Esophagus squamous epithelium (tissue), 5 donors: ENCODE data around the gene KCNQ4. TPM values are rescaled to one million over a fixed set of nuclear protein-coding genes. Genes with fewer than 3 reads are reported as not detected.

Experiments
- DNase-seq: peaks from one replicate; lab custom pipeline; 2025; lab: John Stamatoyannopoulos, UW
- H3K27ac ChIP-seq, 4 donors: fragments of 200-600 bp; sonication (generic); one replicate each; pipeline ENCODE4 v1.5.1; 2016 to 2019; ENCODE audit warnings: mild to moderate bottlenecking in 1 of 4
- H3K27me3 ChIP-seq, 4 donors: fragments of 200-600 bp; sonication (generic); 1 replicate in 3 of 4; 2 replicates in 1 of 4; pipeline versions ENCODE4 v1.5.1 to v1.6.0; 2017 to 2021; ENCODE audit warnings: antibody characterized with exemption in 1 of 4
- H3K36me3 ChIP-seq, 3 donors: fragments of 200-600 bp; sonication (generic); one replicate each; pipeline ENCODE4 v1.5.1; 2016 to 2019
- H3K4me1 ChIP-seq, 3 donors: fragments of 200-600 bp; sonication (generic); one replicate each; pipeline ENCODE4 v1.5.1; 2017 to 2019
- H3K4me3 ChIP-seq, 4 donors: fragments of 200-600 bp; sonication (generic); 1 replicate in 3 of 4; 2 replicates in 1 of 4; pipeline ENCODE4 v1.5.1; 2016 to 2019; ENCODE audit warnings: mild to moderate bottlenecking in 2 of 4, moderate library complexity in 1 of 4
- H3K9me3 ChIP-seq, 3 donors: fragments of 200-600 bp; sonication (generic); one replicate each; pipeline ENCODE4 v1.5.1; 2016 to 2019
- CTCF ChIP-seq, 6 experiments: fragments of 450-650 bp in 4 of 6; fragments of 200-600 bp in 2 of 6; sonication (generic) in 2 of 6; IDR thresholded peaks; one replicate each; pipeline ENCODE4 v1.5.1; 2016 to 2019; ENCODE audit warnings: antibody characterized with exemption in 6 of 6, mild to moderate bottlenecking in 4 of 6, moderate library complexity in 4 of 6
- POLR2A ChIP-seq, 4 donors: fragments of 450-650 bp; IDR thresholded peaks; one replicate each; pipeline ENCODE4 v1.6.1; 2017; ENCODE audit warnings: antibody characterized with exemption in 4 of 4, mild to moderate bottlenecking in 4 of 4, moderate library complexity in 3 of 4
- WGBS, 2 donors: methylation state at CpG; one replicate each; pipeline ENCODE4 v1.1.5; 2018; 5-methylcytosine and 5-hydroxymethylcytosine counted together
- intact Hi-C: fragments of 100-400 bp; cut with DNase I; formaldehyde crosslinking; loops from one replicate; pipeline ENCODE4 v1.15.0; 2022
- total RNA-seq, 4 donors: library from RNA; depleted of rRNA; stranded (reverse); fragments of >200 nt; gene quantifications; one replicate each; pipeline ENCODE4 v1.1.0, GENCODE V29; 2016
- donor health status: DM: yes; HTN: yes; CAD: no.

KCNQ4 gene
- total RNA-seq, 4 donors from 2014 or later, result 0.50 to 2.1 (median 0.81) TPM

- H3K27ac ChIP-seq, result no peak overlapping the region
- 93 to 95% methylated on average over 1 to 2 of the region's 4 CpGs for WGBS, 2 donors
- H3K36me3 ChIP-seq, result peaks cover 0 to 29% (median 15%) of the 10 kb centered on the region in 3 donors
- TF ChIP-seq POLR2A (IDR thresholded peaks at IDR 0.05) (no peak), CTCF (IDR thresholded peaks at IDR 0.05) (no peak)
- peaks cover 0 to 12% (median 0%) of the 10 kb centered on the region in 3 donors for H3K4me1 ChIP-seq
- DNase-seq, result no peak
- H3K9me3 ChIP-seq, result peaks cover 0 to 7% (median 0%) of the 10 kb centered on the region in 3 donors
- H3K27me3 ChIP-seq, result no peaks in the 10 kb centered on the region
- intact Hi-C loops, result loop anchor here (5.0 kb wide), 1 partner anchor 71 kb away; no protein-coding TSS in a partner anchor
- no peak overlapping the region for H3K4me3 ChIP-seq
Measured at GRCh38 chr1:40776236-40777072, 7.1 kb upstream of the KCNQ4 start.

- Histone ChIP-seq H3K36me3 (peaks cover 0 to 19% (median 8%) of the 10 kb centered on the region in 3 donors), H3K4me1 (peaks cover 0 to 17% (median 1%) of the 10 kb centered on the region in 3 donors), H3K4me3 (no peak overlapping the region), H3K27me3 (peaks cover 0 to under 1% (median 0%) of the 10 kb centered on the region in 4 donors), H3K27ac (no peak overlapping the region), H3K9me3 (peaks cover 0 to 7% (median 0%) of the 10 kb centered on the region in 3 donors)
- TF ChIP-seq POLR2A (IDR thresholded peaks at IDR 0.05), result no peak
- no peak for TF ChIP-seq CTCF (IDR thresholded peaks at IDR 0.05)
- WGBS, 2 donors, result 89 to 95% methylated on average over 2 of the region's 2 CpGs
- intact Hi-C loops, result loop anchor here (5.0 kb wide), 1 partner anchor 70 kb away; no protein-coding TSS in a partner anchor
- no peak for DNase-seq
Measured at GRCh38 chr1:40777224-40777970, 6.2 kb upstream of the KCNQ4 start.

- Histone ChIP-seq H3K27ac (no peak overlapping the region), H3K36me3 (peaks cover 0 to 7% (median 3%) of the 10 kb centered on the region in 3 donors), H3K9me3 (peaks cover 0 to 6% (median 0%) of the 10 kb centered on the region in 3 donors), H3K27me3 (peaks cover 0 to 13% (median 0%) of the 10 kb centered on the region in 4 donors), H3K4me3 (no peak overlapping the region), H3K4me1 (peaks cover 10 to 37% (median 22%) of the 10 kb centered on the region in 3 donors)
- no peak for DNase-seq
- intact Hi-C loops, result loop anchor here (5.0 kb wide), 1 partner anchor 166 kb away; no protein-coding TSS in a partner anchor
- TF ChIP-seq CTCF (IDR thresholded peaks at IDR 0.05) (no peak), POLR2A (IDR thresholded peaks at IDR 0.05) (no peak)
- WGBS, 2 donors, result 73 to 78% methylated on average over 7 of the region's 11 CpGs
Measured at GRCh38 chr1:40780678-40781607, 2.6 kb upstream of the KCNQ4 start.

- no peak for DNase-seq
- peaks cover 10 to 42% (median 22%) of the 10 kb centered on the region in 3 donors for H3K4me1 ChIP-seq
- WGBS, 2 donors, result 63 to 86% methylated on average over 2 of the region's 2 CpGs
- peaks cover 0 to under 1% (median 0%) of the 10 kb centered on the region in 3 donors for H3K36me3 ChIP-seq
- no peak overlapping the region for H3K4me3 ChIP-seq
- no peaks in the 10 kb centered on the region for H3K9me3 ChIP-seq
- intact Hi-C loops, result loop anchor here (5.0 kb wide), 1 partner anchor 166 kb away; no protein-coding TSS in a partner anchor
- no peak for TF ChIP-seq POLR2A (IDR thresholded peaks at IDR 0.05)
- TF ChIP-seq CTCF (IDR thresholded peaks at IDR 0.05), result no peak
- peaks cover 0 to 13% (median 0%) of the 10 kb centered on the region in 4 donors for H3K27me3 ChIP-seq
- H3K27ac ChIP-seq, result no peak overlapping the region
Measured at GRCh38 chr1:40781608-40781971, 2.0 kb upstream of the KCNQ4 start.
